Hematopoietic multipotent progenitor cell treated with erythropoietin and hydrocortisone succinate and interleukin-3 and kit ligand, for 4 days (in vitro differentiated cells): ENCODE results near the gene ODF2.
"Not testable (repeated sequence)": the region's sequence is repeated elsewhere in the genome, so short reads cannot be mapped to it uniquely, and the experiment has no call there.

ENCODE experiments used
- DNase-seq: peaks from one replicate; pipeline ENCODE4 v3.0.0-alpha.2; 2015

The ODF2 gene

GRCh38 chr9:128485414-128485855, 29.6 kb downstream of the ODF2 start:
- no peak for DNase-seq

- DNase-seq: no peak
Observed at GRCh38 chr9:128486201-128486600, 30.4 kb downstream of the ODF2 start.

GRCh38 chr9:128493424-128493823, 37.6 kb downstream of the ODF2 start:
- DNase-seq: no peak

- DNase-seq: peak; percentile 95
Observed at GRCh38 chr9:128494108-128494745, 38.4 kb downstream of the ODF2 start.

- DNase-seq: no peak
Observed at GRCh38 chr9:128494746-128495129, 38.9 kb downstream of the ODF2 start.

- DNase-seq: peak; percentile 10
Observed at GRCh38 chr9:128495296-128495695, 39.5 kb downstream of the ODF2 start.

- no peak for DNase-seq
Observed at GRCh38 chr9:128495804-128496417, 40.1 kb downstream of the ODF2 start.

GRCh38 chr9:128497824-128498610, 42.2 kb downstream of the ODF2 start:
- no peak for DNase-seq

GRCh38 chr9:128498911-128499310, 43.1 kb downstream of the ODF2 start:
- DNase-seq: no peak

- no peak for DNase-seq
Observed at GRCh38 chr9:128499920-128500319, 44.1 kb downstream of the ODF2 start.

GRCh38 chr9:128503415-128503825, 47.6 kb downstream of the ODF2 start:
- not testable (repeated sequence) for DNase-seq

- DNase-seq: peak; percentile 36
Observed at GRCh38 chr9:128503870-128504269, 48.1 kb downstream of the ODF2 start.

- DNase-seq: peak; percentile 97
Observed at GRCh38 chr9:128504485-128505413, 48.9 kb downstream of the ODF2 start, which contains the start of gene GLE1. GLE1 (plus strand) TSS chr9:128504719; CDS start chr9:128504806, 87 bp downstream.

- DNase-seq: no peak
Observed at GRCh38 chr9:128505414-128505765, 49.6 kb downstream of the ODF2 start.

- not testable (repeated sequence) for DNase-seq
Observed at GRCh38 chr9:128505906-128506305, 50.1 kb downstream of the ODF2 start.

GRCh38 chr9:128512820-128513219, 57.0 kb downstream of the ODF2 start:
- DNase-seq: no peak

GRCh38 chr9:128521956-128522355, 66.2 kb downstream of the ODF2 start:
- no peak for DNase-seq

GRCh38 chr9:128523199-128523925, 67.6 kb downstream of the ODF2 start:
- no peak for DNase-seq

- no peak for DNase-seq
Observed at GRCh38 chr9:128526720-128527119, 70.9 kb downstream of the ODF2 start.

- DNase-seq: no peak
Observed at GRCh38 chr9:128528445-128529160, 72.8 kb downstream of the ODF2 start.

GRCh38 chr9:128529191-128529590, 73.4 kb downstream of the ODF2 start:
- DNase-seq: no peak
